Loucy (cell line): Measurements from ENCODE around the gene NPTX2.

ENCODE experiments used
- EZH2phosphoT487 ChIP-seq: fragments of 200-600 bp; IDR thresholded peaks from 2 replicates; pipeline ENCODE4 v1.6.1; 2018; ENCODE audit warnings: antibody characterized with exemption, mild to moderate bottlenecking, moderate library complexity, borderline replicate concordance
- TF ChIP-seq, protein P1 (sequence below): fragments of 200-600 bp; sonication (generic); conservative IDR thresholded peaks from 2 replicates; pipeline ENCODE4 v1.5.1; 2014; ENCODE audit warnings: mild to moderate bottlenecking, antibody characterized with exemption, low read length

DNA sequence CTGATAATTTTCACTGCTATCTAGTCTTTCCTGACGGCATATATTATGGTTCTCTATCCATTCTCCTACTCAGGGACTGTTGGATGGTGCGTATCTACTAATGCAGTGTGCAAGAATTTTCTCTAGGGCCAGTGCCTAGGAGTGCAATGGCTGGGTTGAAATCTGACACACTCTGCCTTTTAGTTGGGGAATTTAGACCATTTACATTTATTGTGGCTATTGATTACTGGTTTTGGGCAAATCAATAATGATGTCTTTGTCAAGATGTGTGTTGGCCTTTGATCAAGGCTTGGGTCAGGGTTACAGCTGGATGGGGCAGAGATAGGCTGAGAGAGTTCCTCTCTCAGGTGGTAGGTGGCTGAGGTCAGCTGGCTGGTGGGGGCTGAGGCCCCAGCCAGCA is 21.8 kb downstream of the NPTX2 start:
- TF ChIP-seq, protein P1, sequence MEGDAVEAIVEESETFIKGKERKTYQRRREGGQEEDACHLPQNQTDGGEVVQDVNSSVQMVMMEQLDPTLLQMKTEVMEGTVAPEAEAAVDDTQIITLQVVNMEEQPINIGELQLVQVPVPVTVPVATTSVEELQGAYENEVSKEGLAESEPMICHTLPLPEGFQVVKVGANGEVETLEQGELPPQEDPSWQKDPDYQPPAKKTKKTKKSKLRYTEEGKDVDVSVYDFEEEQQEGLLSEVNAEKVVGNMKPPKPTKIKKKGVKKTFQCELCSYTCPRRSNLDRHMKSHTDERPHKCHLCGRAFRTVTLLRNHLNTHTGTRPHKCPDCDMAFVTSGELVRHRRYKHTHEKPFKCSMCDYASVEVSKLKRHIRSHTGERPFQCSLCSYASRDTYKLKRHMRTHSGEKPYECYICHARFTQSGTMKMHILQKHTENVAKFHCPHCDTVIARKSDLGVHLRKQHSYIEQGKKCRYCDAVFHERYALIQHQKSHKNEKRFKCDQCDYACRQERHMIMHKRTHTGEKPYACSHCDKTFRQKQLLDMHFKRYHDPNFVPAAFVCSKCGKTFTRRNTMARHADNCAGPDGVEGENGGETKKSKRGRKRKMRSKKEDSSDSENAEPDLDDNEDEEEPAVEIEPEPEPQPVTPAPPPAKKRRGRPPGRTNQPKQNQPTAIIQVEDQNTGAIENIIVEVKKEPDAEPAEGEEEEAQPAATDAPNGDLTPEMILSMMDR = no peak
- TF ChIP-seq EZH2phosphoT487 = no peak
